T-cell (primary cell): ENCODE results near the gene SPAG6. TPM values are rescaled to one million over a fixed set of nuclear protein-coding genes. Genes with fewer than 3 reads are reported as not detected.

ENCODE experiments used
- ATAC-seq, 4 experiments: fragments of 200-7000 bp in 3 of 4; fragments of 150-1000 bp in 1 of 4; cut with Tn5 transposase; replicated peaks in 1 of 4; 1 replicate in 3 of 4; 2 replicates in 1 of 4; pipeline ENCODE4 v1.10.0; 2021; ENCODE audit warnings: moderate library complexity in 3 of 4, mild to moderate bottlenecking in 2 of 4, moderate number of reproducible peaks in 1 of 4
- CTCF ChIA-PET, 2 donors: fragments of 300-600 bp; sonication (Branson Sonifier 250); formaldehyde crosslinking; loops; one replicate each; lab custom pipeline; 2022; ENCODE audit warnings: antibody characterized with exemption in 2 of 2; lab: Charles Lee
- POLR2A ChIA-PET, 2 donors: fragments of 300-600 bp; sonication (Branson Sonifier 250); formaldehyde crosslinking; loops; one replicate each; lab custom pipeline; 2022; ENCODE audit warnings: antibody characterized with exemption in 2 of 2; lab: Charles Lee
- DNase-seq, 35 experiments: peaks; one replicate each; pipeline versions ENCODE4 v3.0.0 to v3.0.0-alpha.2; 2013 to 2023
- H3K27ac ChIP-seq: one replicate; pipeline ENCODE4 v1.5.1; 2013; ENCODE audit warnings: low read length
- H3K27me3 ChIP-seq, 2 experiments: replicated peaks in 1 of 2; 1 replicate in 1 of 2; 2 replicates in 1 of 2; pipeline versions ENCODE4 v1.6.1 to v1.7.0; 2013; ENCODE audit warnings: low read length in 1 of 2, mixed read lengths in 1 of 2; ENCODE audit not compliant: control insufficient read depth in 2 of 2, insufficient read depth in 2 of 2; ENCODE audit errors: extremely low read depth in 1 of 2
- H3K36me3 ChIP-seq, 2 donors: 1 replicate in 1 of 2; 2 replicates in 1 of 2; pipeline versions ENCODE4 v1.6.1 to v1.7.0; 2013; ENCODE audit warnings: low read length in 1 of 2; ENCODE audit not compliant: control insufficient read depth in 2 of 2, insufficient read depth in 1 of 2; ENCODE audit errors: extremely low read depth in 1 of 2
- H3K4me1 ChIP-seq, 2 experiments: 1 replicate in 1 of 2; 2 replicates in 1 of 2; pipeline versions ENCODE4 v1.6.1 to v1.7.0; 2013; ENCODE audit warnings: low read length in 2 of 2, mixed read lengths in 1 of 2; ENCODE audit not compliant: insufficient read depth in 2 of 2, control insufficient read depth in 1 of 2; ENCODE audit errors: extremely low read depth in 1 of 2
- H3K4me3 ChIP-seq, 2 donors: 1 replicate in 1 of 2; 2 replicates in 1 of 2; pipeline versions ENCODE4 v1.5.1 to v1.7.0; 2013; ENCODE audit warnings: mild to moderate bottlenecking in 2 of 2, low read length in 1 of 2, moderate library complexity in 1 of 2; ENCODE audit not compliant: control insufficient read depth in 1 of 2; ENCODE audit errors: extremely low read depth in 1 of 2
- H3K9me3 ChIP-seq: 2 replicates; pipeline ENCODE4 v1.7.0; 2013
- H3K27ac Mint-ChIP-seq, 2 donors: one replicate each; pipeline ENCODE4 v1.8.0; 2020 to 2021; ENCODE audit warnings: mild to moderate bottlenecking in 2 of 2, mixed read lengths in 2 of 2
- H3K27me3 Mint-ChIP-seq, 2 donors: one replicate each; pipeline ENCODE4 v1.8.0; 2021 to 2022; ENCODE audit warnings: mixed read lengths in 2 of 2
- H3K36me3 Mint-ChIP-seq: one replicate; pipeline ENCODE4 v1.8.0; 2021; ENCODE audit warnings: mixed read lengths
- H3K4me1 Mint-ChIP-seq, 3 donors: one replicate each; pipeline ENCODE4 v1.8.0; 2020 to 2022; ENCODE audit warnings: mixed read lengths in 3 of 3, mild to moderate bottlenecking in 1 of 3
- H3K4me3 Mint-ChIP-seq, 3 donors: one replicate each; pipeline ENCODE4 v1.8.0; 2020 to 2022; ENCODE audit warnings: mild to moderate bottlenecking in 3 of 3, mixed read lengths in 3 of 3, moderate library complexity in 3 of 3
- H3K9me3 Mint-ChIP-seq, 3 donors: one replicate each; pipeline ENCODE4 v1.8.0; 2020 to 2022; ENCODE audit warnings: mixed read lengths in 3 of 3
- WGBS: methylation state at CpG from one replicate; pipeline ENCODE4 v1.1.5; 2013; ENCODE audit warnings: missing lambda C conversion rate; ENCODE audit not compliant: insufficient coverage; 5-methylcytosine and 5-hydroxymethylcytosine counted together
- total RNA-seq, 35 experiments: library from RNA in 6 of 35; stranded (reverse) in 6 of 35; fragments of 120-200 nt in 1 of 35; gene quantifications; one replicate each; pipeline versions ENCODE4 v1.2.1 to v1.2.4 and lab custom pipeline; 2013 to 2026

Gene SPAG6
- total RNA-seq, 5 donors from 2014 or later (not counting 1 experiment from before 2014, with no cell fraction given), result 0.23 to 0.33 TPM; not detected in 3

GRCh38 chr10:22417736-22418268 is 72.5 kb downstream of the SPAG6 start:
- ChIA-PET POLR2A (no interaction called here), CTCF (interaction anchor here in 1 of 2 donors (1.2 kb wide), 1 partner anchor 425 kb away, joined by 3 read pairs; no protein-coding TSS in a partner anchor)
- no peaks in the 10 kb centered on the region for H3K9me3 ChIP-seq
- H3K4me1 ChIP-seq, result no peaks in the 10 kb centered on the region
- H3K27me3 Mint-ChIP-seq, result peaks cover 0 to 4% of the 10 kb centered on the region in 2 donors
- no peaks in the 10 kb centered on the region for H3K4me1 Mint-ChIP-seq
- no peaks in the 10 kb centered on the region for H3K36me3 Mint-ChIP-seq
- H3K27ac Mint-ChIP-seq, result no peak overlapping the region
- no peaks in the 10 kb centered on the region for H3K9me3 Mint-ChIP-seq
- H3K4me3 ChIP-seq, result no peak overlapping the region
- DNase-seq (no peak), ATAC-seq (no peak)
- peaks cover 0 to 3% of the 10 kb centered on the region in 2 experiments for H3K27me3 ChIP-seq
- WGBS, result no CpG with 5 or more reads among the region's 3 CpGs
- H3K4me3 Mint-ChIP-seq, result no peak overlapping the region
- no peaks in the 10 kb centered on the region for H3K36me3 ChIP-seq
- no peak overlapping the region for H3K27ac ChIP-seq

GRCh38 chr10:22420787-22421517 is 75.7 kb downstream of the SPAG6 start:
- Mint-ChIP-seq H3K27ac (no peak overlapping the region), H3K36me3 (no peaks in the 10 kb centered on the region), H3K27me3 (no peaks in the 10 kb centered on the region), H3K4me1 (no peaks in the 10 kb centered on the region), H3K9me3 (no peaks in the 10 kb centered on the region), H3K4me3 (no peak overlapping the region)
- Histone ChIP-seq H3K4me3 (no peak overlapping the region), H3K27me3 (peaks cover 0 to 2% of the 10 kb centered on the region in 2 experiments), H3K4me1 (no peaks in the 10 kb centered on the region), H3K36me3 (no peaks in the 10 kb centered on the region), H3K9me3 (no peaks in the 10 kb centered on the region), H3K27ac (no peak overlapping the region)
- POLR2A ChIA-PET, result no interaction called here
- 100% methylated on average over 1 of the region's 4 CpGs for WGBS
- ATAC-seq, result peak; percentile 49 to 63 (median 54)
- peak in 1 of 35 experiments; percentile 54 for DNase-seq
- CTCF ChIA-PET, result interaction anchor here in 1 of 2 donors (0.7 kb wide), 1 partner anchor 161 kb away, joined by 3 read pairs; no protein-coding TSS in a partner anchor

DNA sequence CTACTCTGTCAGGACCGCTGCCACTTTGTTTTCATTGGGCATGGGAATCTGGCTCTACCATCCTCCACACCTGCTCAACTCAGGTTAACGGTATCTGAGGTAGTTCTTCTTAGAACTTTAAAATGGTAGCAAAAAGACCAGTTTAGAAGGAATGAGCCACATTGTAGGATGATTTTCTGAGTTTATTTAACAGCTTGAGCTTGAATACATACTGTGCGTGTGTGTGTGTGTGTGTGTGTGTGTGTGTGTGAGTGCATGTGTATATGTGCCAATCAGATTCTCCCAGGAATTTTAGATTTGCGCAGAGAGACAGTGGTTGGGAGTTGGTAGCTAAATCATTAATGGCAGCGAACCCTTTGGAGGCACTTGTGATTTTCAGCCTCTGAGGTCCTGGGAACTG is 81.4 kb downstream of the SPAG6 start:
- peaks cover 11 to 15% of the 10 kb centered on the region in 2 donors for H3K27me3 Mint-ChIP-seq
- Histone ChIP-seq H3K9me3 (no peaks in the 10 kb centered on the region), H3K27ac (no peak overlapping the region), H3K36me3 (no peaks in the 10 kb centered on the region), H3K4me3 (no peak overlapping the region), H3K27me3 (peaks cover 0 to 2% of the 10 kb centered on the region in 2 experiments), H3K4me1 (no peaks in the 10 kb centered on the region)
- no peak for DNase-seq
- peaks cover 0 to 3% (median 2%) of the 10 kb centered on the region in 3 donors for H3K4me1 Mint-ChIP-seq
- no peaks in the 10 kb centered on the region for H3K9me3 Mint-ChIP-seq
- no peak overlapping the region for H3K27ac Mint-ChIP-seq
- ATAC-seq, result no peak
- WGBS, result no CpG with 5 or more reads among the region's 5 CpGs
- H3K36me3 Mint-ChIP-seq, result no peaks in the 10 kb centered on the region
- no peak overlapping the region for H3K4me3 Mint-ChIP-seq
- POLR2A ChIA-PET, result no interaction called here
- CTCF ChIA-PET, result interaction anchor here in 1 of 2 donors (0.6 kb wide), 2 partner anchors 29 to 415 kb away, joined by 3 read pairs; no protein-coding TSS in a partner anchor

- Mint-ChIP-seq H3K4me3 (no peak overlapping the region), H3K9me3 (no peaks in the 10 kb centered on the region), H3K36me3 (no peaks in the 10 kb centered on the region), H3K27ac (peak overlapping the region in 1 of 2 donors; percentile 44), H3K27me3 (peaks cover 11 to 15% of the 10 kb centered on the region in 2 donors), H3K4me1 (peaks cover 0 to 3% (median 2%) of the 10 kb centered on the region in 3 donors)
- ATAC-seq, result no peak
- CTCF ChIA-PET, result interaction anchor here in 1 of 2 donors (0.6 kb wide), 2 partner anchors 28 to 415 kb away, joined by 3 read pairs; no protein-coding TSS in a partner anchor
- Histone ChIP-seq H3K4me1 (no peaks in the 10 kb centered on the region), H3K27ac (no peak overlapping the region), H3K27me3 (peaks cover 0 to 2% of the 10 kb centered on the region in 2 experiments), H3K36me3 (no peaks in the 10 kb centered on the region), H3K4me3 (no peak overlapping the region), H3K9me3 (no peaks in the 10 kb centered on the region)
- WGBS, result no CpG with 5 or more reads among the region's 3 CpGs
- DNase-seq, result no peak
- POLR2A ChIA-PET, result no interaction called here
Measured at GRCh38 chr10:22427101-22427500, 81.8 kb downstream of the SPAG6 start.

DNA sequence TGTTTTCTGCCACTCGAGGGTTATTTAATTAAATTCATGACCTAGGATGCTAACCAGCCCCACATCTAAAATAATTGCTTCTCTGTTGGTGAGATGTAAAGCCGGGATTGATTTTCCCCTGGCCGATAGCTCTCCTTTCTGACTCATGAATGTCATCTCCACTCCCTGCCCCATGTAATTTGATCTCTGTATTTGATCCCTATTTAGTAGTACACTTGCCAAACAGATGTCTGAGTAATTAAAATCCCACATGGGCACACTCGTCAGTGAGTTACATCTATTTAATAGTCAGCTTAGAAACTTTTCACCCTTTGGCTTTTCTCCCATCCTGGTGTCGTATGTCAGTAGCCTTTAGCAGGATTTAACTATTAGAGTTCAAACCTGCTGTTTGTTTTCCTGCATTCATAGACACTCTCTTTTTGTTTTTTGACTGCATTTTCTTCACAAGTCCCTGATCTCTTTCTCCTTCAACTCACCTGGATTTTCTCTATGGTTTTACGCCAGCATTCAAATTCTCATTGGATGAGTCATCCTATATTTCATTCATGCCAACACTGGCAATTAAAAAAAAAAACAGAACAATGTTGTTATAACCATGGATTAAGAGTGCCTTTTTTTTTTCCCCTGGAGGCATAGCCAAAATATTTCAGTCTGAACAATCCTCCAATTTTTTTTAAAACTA is 82.7 kb downstream of the SPAG6 start:
- H3K4me3 Mint-ChIP-seq, result no peak overlapping the region
- peaks cover 11 to 15% of the 10 kb centered on the region in 2 donors for H3K27me3 Mint-ChIP-seq
- ChIA-PET POLR2A (no interaction called here), CTCF (interaction anchor here in 1 of 2 donors (0.5 kb wide), 1 partner anchor 50 kb away, joined by 3 read pairs; no protein-coding TSS in a partner anchor)
- no peak overlapping the region for H3K27ac Mint-ChIP-seq
- H3K4me1 Mint-ChIP-seq, result peaks cover 0 to 3% (median 2%) of the 10 kb centered on the region in 3 donors
- DNase-seq (no peak), ATAC-seq (no peak)
- H3K27me3 ChIP-seq, result peaks cover 0 to 2% of the 10 kb centered on the region in 2 experiments
- no peaks in the 10 kb centered on the region for H3K9me3 ChIP-seq
- H3K4me1 ChIP-seq, result no peaks in the 10 kb centered on the region
- no peaks in the 10 kb centered on the region for H3K36me3 ChIP-seq
- no peaks in the 10 kb centered on the region for H3K9me3 Mint-ChIP-seq
- no peaks in the 10 kb centered on the region for H3K36me3 Mint-ChIP-seq
- H3K27ac ChIP-seq, result no peak overlapping the region
- no peak overlapping the region for H3K4me3 ChIP-seq
- WGBS, result 75% methylated on average over 3 of the region's 6 CpGs

DNA sequence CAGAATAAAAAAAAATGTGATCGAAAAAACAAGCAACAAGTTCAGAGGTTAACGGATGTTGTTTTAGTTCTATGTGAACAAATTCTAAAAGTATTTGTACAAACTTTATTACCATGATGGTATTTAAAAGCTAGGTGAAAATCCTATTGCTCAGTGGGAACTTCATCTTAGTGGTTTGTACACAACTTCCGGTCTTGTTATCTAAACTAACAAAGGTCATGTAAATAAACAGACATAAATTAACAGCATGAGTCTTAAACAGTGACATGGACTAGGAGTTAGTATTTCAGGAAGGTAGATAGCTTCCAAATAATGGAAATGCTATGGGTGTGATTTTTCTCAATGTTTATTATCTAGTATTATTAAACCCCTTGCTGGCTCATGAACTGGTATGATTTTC is 83.8 kb downstream of the SPAG6 start:
- POLR2A ChIA-PET, result interaction anchor here in 1 of 2 donors (0.8 kb wide), 1 partner anchor 131 kb away, joined by 3 read pairs; no protein-coding TSS in a partner anchor
- no peak overlapping the region for H3K27ac Mint-ChIP-seq
- CTCF ChIA-PET, result interaction anchor here (0.6 to 0.8 kb wide), 5 partner anchors 85 to 938 kb away, joined by 3 to 5 read pairs (median 3); no protein-coding TSS in a partner anchor
- Histone ChIP-seq H3K27ac (no peak overlapping the region), H3K4me1 (no peaks in the 10 kb centered on the region), H3K36me3 (no peaks in the 10 kb centered on the region), H3K27me3 (peaks cover 0 to 2% of the 10 kb centered on the region in 2 experiments), H3K4me3 (no peak overlapping the region), H3K9me3 (no peaks in the 10 kb centered on the region)
- peaks cover 0 to 7% (median 6%) of the 10 kb centered on the region in 3 donors for H3K4me1 Mint-ChIP-seq
- ATAC-seq (no peak), DNase-seq (no peak)
- no peaks in the 10 kb centered on the region for H3K9me3 Mint-ChIP-seq
- no peaks in the 10 kb centered on the region for H3K36me3 Mint-ChIP-seq
- no CpG with 5 or more reads among the region's 3 CpGs for WGBS
- peaks cover 11 to 16% of the 10 kb centered on the region in 2 donors for H3K27me3 Mint-ChIP-seq
- no peak overlapping the region for H3K4me3 Mint-ChIP-seq
